ENCODE results near the gene TMOD2.

- no peak for TF ChIP-seq POLR2A (IDR thresholded peaks at IDR 0.05)
- TF ChIP-seq CTCF (IDR thresholded peaks at IDR 0.05) = no peak
Observed at GRCh38 chr15:51864408-51865056, 113.1 kb downstream of the TMOD2 start.
